ENCODE data around the gene RNF212B. TPM values are rescaled to one million over a fixed set of nuclear protein-coding genes. Genes with fewer than 3 reads are reported as not detected.
"Not testable (repeated sequence)": the region's sequence is repeated elsewhere in the genome, so short reads cannot be mapped to it uniquely, and the experiment has no call there.

RNF212B gene
- total RNA-seq, 3 donors from 2014 or later, result not detected

- DNase-seq; H3K4me3 Mint-ChIP-seq; H3K36me3 Mint-ChIP-seq (ENCODE audit: insufficient read depth); ATAC-seq; H3K4me1 Mint-ChIP-seq (ENCODE audit: low read depth); H3K9me3 Mint-ChIP-seq: not testable (repeated sequence)
- H3K27me3 Mint-ChIP-seq (ENCODE audit: low read depth), result peaks cover 38% of the 10 kb centered on the region
Observed at GRCh38 chr14:23260849-23261248, 23.1 kb downstream of the RNF212B start.

- H3K4me1 Mint-ChIP-seq (ENCODE audit: low read depth), result no peaks in the 10 kb centered on the region
- no peak overlapping the region for H3K4me3 Mint-ChIP-seq
- H3K36me3 Mint-ChIP-seq (ENCODE audit: insufficient read depth), result no peaks in the 10 kb centered on the region
- DNase-seq (no peak), ATAC-seq (no peak)
- H3K27me3 Mint-ChIP-seq (ENCODE audit: low read depth), result peaks cover 7% of the 10 kb centered on the region
- no peaks in the 10 kb centered on the region for H3K9me3 Mint-ChIP-seq
Observed at GRCh38 chr14:23269193-23269592, 31.5 kb downstream of the RNF212B start.

DNA sequence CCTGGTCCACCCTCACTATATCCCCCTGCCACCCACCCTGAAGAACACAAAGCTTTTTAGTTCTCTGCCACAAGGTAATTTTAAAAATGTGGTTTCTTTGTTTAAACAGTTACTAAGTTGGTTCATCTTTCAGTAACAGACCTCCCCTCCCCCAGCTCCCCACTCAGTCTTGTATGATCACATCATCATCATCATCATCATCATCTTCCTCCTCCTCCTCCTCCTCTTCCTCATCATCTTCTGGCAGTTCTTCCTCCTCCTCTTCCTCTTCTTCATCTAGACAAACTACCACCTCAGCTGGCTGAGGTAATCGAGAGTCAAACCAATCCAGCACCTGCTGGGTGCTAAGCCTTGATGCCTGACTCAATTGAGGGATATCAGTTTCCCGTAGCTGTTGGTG, 37.7 kb downstream of the RNF212B start:
- DNase-seq (no peak), ATAC-seq (no peak)
- Mint-ChIP-seq H3K9me3 (no peaks in the 10 kb centered on the region), H3K4me1 (ENCODE audit: low read depth) (peaks cover 2% of the 10 kb centered on the region), H3K4me3 (no peak overlapping the region), H3K27me3 (ENCODE audit: low read depth) (no peaks in the 10 kb centered on the region), H3K36me3 (ENCODE audit: insufficient read depth) (no peaks in the 10 kb centered on the region)

DNA sequence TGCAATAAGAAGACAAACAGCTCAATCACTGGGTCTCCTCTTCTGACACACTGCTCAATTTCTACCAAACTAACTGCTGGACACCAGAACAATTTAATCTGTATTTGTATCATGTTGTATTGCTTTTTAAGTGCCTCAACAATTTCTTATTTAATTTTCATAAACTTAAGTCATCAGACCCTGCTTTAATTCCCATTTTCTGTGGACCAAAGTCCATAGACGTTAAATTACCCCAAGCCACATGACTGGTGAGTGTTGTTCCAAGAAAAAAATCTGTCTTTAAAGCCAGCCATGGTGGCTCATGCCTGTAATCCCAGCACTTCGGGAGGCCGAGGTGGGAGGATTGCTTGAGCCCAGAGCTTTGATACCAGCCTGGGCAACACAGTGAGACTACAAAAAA, 39.5 kb downstream of the RNF212B start:
- no peak for ATAC-seq
- Mint-ChIP-seq H3K36me3 (ENCODE audit: insufficient read depth) (no peaks in the 10 kb centered on the region), H3K4me1 (ENCODE audit: low read depth) (peaks cover 2% of the 10 kb centered on the region), H3K9me3 (no peaks in the 10 kb centered on the region), H3K27me3 (ENCODE audit: low read depth) (no peaks in the 10 kb centered on the region), H3K4me3 (no peak overlapping the region)
- DNase-seq, result no peak

- H3K4me3 Mint-ChIP-seq; H3K9me3 Mint-ChIP-seq; H3K36me3 Mint-ChIP-seq (ENCODE audit: insufficient read depth); H3K4me1 Mint-ChIP-seq (ENCODE audit: low read depth); ATAC-seq; H3K27me3 Mint-ChIP-seq (ENCODE audit: low read depth); DNase-seq: not testable (repeated sequence)
Observed at GRCh38 chr14:23277928-23278327, 40.2 kb downstream of the RNF212B start.

DNA sequence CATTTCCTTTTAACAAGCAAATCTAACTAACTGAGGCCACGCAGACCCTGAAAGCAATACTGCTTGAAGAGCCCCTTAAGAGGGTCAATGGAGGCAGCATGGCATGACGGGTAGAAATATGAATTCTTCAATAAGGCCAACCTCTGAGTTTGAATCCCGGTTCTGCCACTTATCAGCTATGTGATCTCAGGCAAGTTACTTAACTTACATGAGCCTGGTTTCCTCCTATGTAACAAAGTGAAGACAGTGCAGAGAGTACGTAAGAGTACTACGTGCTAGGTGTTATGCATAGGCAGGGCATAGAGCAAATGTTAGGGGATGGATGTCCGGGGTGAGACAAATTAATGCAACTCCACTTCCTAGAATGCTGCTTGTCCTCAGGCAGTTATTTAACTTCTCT, 43.5 kb downstream of the RNF212B start:
- ATAC-seq, result no peak
- DNase-seq, result no peak
- Mint-ChIP-seq H3K4me3 (no peak overlapping the region), H3K36me3 (ENCODE audit: insufficient read depth) (no peaks in the 10 kb centered on the region), H3K4me1 (ENCODE audit: low read depth) (peaks cover 20% of the 10 kb centered on the region), H3K9me3 (no peaks in the 10 kb centered on the region), H3K27me3 (ENCODE audit: low read depth) (no peaks in the 10 kb centered on the region)

DNA sequence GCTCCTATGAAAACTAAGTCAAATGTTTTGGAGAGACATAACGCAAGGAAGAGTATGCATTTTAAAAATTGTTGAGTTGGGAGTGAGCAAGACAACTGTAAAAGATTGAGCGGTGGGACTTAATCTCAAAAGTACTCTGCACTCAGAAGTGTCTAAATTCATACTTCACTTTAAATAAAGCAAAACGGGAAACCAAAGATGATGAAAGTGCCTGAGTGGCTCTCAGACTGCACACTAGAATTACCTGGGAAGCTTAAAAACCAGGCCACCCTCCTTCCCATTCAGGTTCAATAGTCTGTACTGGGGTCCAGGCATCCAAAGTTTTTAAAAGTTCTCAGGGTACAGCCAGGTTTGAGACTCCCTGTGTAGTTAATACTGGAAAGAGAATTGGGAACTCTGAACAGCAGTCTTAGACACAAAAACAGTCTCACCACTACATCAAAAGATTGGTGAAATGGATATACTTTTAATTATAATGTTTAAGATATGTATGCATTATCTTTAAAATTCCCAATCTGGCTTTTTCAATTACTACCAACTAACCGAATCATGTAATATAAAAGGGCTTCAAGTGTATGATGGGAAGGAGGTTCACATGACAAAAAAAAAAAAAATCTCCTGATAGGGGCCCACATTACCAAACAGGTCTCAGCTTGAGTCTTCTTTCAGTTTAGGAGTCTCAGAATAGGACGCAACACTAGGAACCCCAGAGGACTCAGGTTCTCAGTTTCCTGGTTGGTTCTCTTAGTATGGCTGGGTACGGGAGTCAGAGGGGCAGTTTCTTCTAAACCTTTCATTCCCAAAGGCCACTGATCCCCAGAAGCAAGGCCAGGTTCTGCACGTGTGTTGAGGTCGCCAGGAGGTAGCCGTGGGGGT, 47.2 kb downstream of the RNF212B start:
- DNase-seq (no peak), ATAC-seq (peak; percentile 11 to 17)
- Mint-ChIP-seq H3K4me1 (ENCODE audit: low read depth) (peaks cover 24% of the 10 kb centered on the region), H3K36me3 (ENCODE audit: insufficient read depth) (no peaks in the 10 kb centered on the region), H3K27me3 (ENCODE audit: low read depth) (no peaks in the 10 kb centered on the region), H3K9me3 (no peaks in the 10 kb centered on the region), H3K4me3 (peak overlapping the region; percentile 90)

- ATAC-seq (peak; percentile 43 to 45), DNase-seq (no peak)
- no peaks in the 10 kb centered on the region for H3K36me3 Mint-ChIP-seq (ENCODE audit: insufficient read depth)
- H3K9me3 Mint-ChIP-seq, result no peaks in the 10 kb centered on the region
- H3K4me1 Mint-ChIP-seq (ENCODE audit: low read depth), result peaks cover 24% of the 10 kb centered on the region
- no peaks in the 10 kb centered on the region for H3K27me3 Mint-ChIP-seq (ENCODE audit: low read depth)
- H3K4me3 Mint-ChIP-seq, result peak overlapping the region; percentile 90
Observed at GRCh38 chr14:23285530-23286019, 47.8 kb downstream of the RNF212B start.

DNA sequence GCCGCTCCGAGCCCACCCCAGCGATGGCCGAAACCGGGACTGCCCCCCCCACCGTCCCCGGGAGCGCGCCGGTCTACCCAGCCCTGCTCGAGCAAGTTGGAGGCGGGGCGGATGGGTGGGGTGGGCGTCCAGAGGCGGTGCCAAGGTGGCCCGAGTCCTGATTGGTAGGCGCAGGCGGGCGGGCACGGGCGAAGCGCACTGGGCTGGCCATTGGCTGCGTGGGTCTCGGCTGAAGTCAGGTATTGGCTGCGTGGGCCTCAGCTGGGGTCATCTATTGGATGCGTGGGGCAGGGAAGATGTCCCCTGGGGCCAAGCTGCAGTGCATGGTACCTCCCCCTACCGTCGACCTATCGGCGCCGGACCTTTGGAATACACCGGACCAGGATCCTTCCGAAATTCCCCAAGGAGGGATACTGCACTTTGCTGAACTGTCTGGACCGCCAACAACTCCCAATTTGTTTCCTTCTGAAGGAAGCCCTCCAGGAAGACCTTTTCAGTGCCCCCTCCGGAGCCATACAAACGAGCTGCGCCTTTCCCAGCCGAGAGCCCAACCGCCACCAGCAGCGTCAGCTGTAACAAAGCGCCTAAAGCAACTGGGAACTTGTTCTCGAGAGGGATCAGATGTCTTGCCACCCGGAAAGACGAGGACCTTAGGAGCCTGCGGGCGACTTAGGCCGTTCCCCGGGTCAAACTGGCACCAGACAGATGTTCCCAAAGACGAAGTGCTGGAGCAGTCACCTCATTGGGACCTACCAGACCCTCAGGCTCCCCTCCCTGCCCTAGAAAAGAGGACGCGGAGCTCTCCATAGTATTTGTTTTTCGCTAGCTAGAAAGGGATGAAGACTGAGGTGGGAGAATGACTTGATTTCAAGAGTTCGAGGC, 48.5 kb downstream of the RNF212B start, which contains the start of gene HOMEZ:
HOMEZ (minus strand) TSS at position 113 of the 882 bp plus-strand sequence. CDS start 180 bp downstream, outside the sequence.
- ATAC-seq (peak; percentile 97 to 98), DNase-seq (peak; percentile 97)
- Mint-ChIP-seq H3K9me3 (no peaks in the 10 kb centered on the region), H3K36me3 (ENCODE audit: insufficient read depth) (no peaks in the 10 kb centered on the region), H3K4me3 (peak within 1 kb of the TSS; percentile 90), H3K27me3 (ENCODE audit: low read depth) (no peaks in the 10 kb centered on the region), H3K4me1 (ENCODE audit: low read depth) (peaks cover 24% of the 10 kb centered on the region)

DNA sequence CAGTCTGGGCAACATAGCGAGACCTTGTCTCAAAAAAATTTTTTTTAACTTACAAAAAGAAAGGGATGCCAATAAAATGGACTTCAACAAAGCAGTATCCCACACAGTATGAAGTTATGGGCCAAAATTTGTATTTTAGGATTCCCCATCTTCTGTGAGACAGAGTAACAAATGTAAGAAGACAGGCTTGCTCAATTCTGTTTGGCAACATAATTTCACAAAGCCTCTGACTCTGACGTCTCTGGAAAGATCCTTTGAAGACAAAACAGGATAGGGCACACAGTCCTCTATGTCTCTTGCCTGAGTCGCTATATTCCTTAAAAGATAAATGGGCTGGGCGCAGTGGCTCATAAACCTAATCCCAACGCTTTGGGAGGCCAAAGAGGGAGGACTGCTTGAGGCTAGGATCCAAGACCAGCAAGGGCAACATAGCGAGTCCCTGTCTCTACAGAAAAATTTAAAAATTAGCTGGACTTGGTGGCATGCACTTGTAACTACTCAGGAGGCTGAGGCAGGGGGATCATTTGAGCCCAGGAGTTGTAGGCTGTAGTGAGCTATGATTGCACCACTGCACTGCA, 49.3 kb downstream of the RNF212B start:
- DNase-seq, result no peak
- no peak for ATAC-seq
- Mint-ChIP-seq H3K4me1 (ENCODE audit: low read depth) (peaks cover 24% of the 10 kb centered on the region), H3K9me3 (no peaks in the 10 kb centered on the region), H3K27me3 (ENCODE audit: low read depth) (no peaks in the 10 kb centered on the region), H3K4me3 (peak overlapping the region; percentile 90), H3K36me3 (ENCODE audit: insufficient read depth) (no peaks in the 10 kb centered on the region)

- peak; percentile 41 for DNase-seq
- peak; percentile 78 to 81 for ATAC-seq
- no peaks in the 10 kb centered on the region for H3K27me3 Mint-ChIP-seq (ENCODE audit: low read depth)
- peaks cover 4% of the 10 kb centered on the region for H3K36me3 Mint-ChIP-seq (ENCODE audit: insufficient read depth)
- H3K4me3 Mint-ChIP-seq, result no peak overlapping the region
- peaks cover 14% of the 10 kb centered on the region for H3K4me1 Mint-ChIP-seq (ENCODE audit: low read depth)
- H3K9me3 Mint-ChIP-seq, result no peaks in the 10 kb centered on the region
Observed at GRCh38 chr14:23294734-23295561, 57.2 kb downstream of the RNF212B start.

DNA sequence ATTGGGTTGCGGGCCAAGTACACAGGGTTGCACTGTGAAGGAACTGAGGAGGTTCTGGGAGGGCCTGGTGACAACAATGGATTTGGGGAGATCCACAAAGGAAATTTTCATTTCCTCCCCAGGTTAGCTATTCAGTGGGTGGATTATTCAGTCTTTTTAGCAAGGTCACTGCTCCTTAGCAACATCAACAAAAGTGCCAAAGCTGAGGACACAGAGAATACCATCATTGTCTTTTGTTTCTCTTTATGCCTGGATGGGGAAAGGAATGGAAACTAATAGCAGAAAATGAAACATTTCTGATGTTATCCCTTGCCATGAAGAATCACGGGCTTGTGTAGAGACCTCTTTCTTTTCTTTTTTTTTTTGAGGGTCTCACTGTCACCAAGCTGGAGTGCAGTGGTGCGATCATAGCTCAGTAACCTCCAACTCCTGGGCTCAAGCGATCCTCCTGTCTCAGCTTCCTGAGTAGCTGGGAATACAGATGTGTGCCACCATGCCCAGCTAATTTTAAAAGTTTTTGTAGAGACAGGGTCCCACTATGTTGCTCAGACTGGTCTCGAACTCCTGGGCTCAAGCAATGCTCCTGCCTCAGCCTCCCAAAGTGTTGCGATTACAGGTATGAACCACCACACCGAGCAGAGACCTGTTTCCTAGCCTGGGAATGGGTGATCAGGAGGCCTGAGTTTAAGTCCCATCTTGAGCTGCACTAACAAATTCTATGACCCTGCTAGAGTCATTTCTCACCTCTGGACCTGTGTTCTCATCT, 58.5 kb downstream of the RNF212B start:
- ATAC-seq (no peak), DNase-seq (no peak)
- H3K9me3 Mint-ChIP-seq, result no peaks in the 10 kb centered on the region
- no peak overlapping the region for H3K4me3 Mint-ChIP-seq
- H3K4me1 Mint-ChIP-seq (ENCODE audit: low read depth), result peaks cover 22% of the 10 kb centered on the region
- H3K27me3 Mint-ChIP-seq (ENCODE audit: low read depth), result no peaks in the 10 kb centered on the region
- peaks cover 4% of the 10 kb centered on the region for H3K36me3 Mint-ChIP-seq (ENCODE audit: insufficient read depth)

GRCh38 chr14:23297096-23297495, 59.4 kb downstream of the RNF212B start:
- H3K27me3 Mint-ChIP-seq (ENCODE audit: low read depth), result no peaks in the 10 kb centered on the region
- peaks cover 4% of the 10 kb centered on the region for H3K36me3 Mint-ChIP-seq (ENCODE audit: insufficient read depth)
- DNase-seq, result no peak
- peaks cover 22% of the 10 kb centered on the region for H3K4me1 Mint-ChIP-seq (ENCODE audit: low read depth)
- no peak for ATAC-seq
- H3K9me3 Mint-ChIP-seq, result no peaks in the 10 kb centered on the region
- no peak overlapping the region for H3K4me3 Mint-ChIP-seq

All from activated T-cell treated with anti-CD3 and anti-CD28 coated beads, Interleukin-2, amount 50 U/mL, for 4 hours (primary cell).